Gastroesophageal sphincter (tissue), 4 donors: ENCODE results near the gene WDR49. TPM values are rescaled to one million over a fixed set of nuclear protein-coding genes. Genes with fewer than 3 reads are reported as not detected.

Source experiments
- ATAC-seq: fragments of 150-250 bp; one replicate; pipeline ENCODE4 v1.9.1; 2016; ENCODE audit warnings: mild to moderate bottlenecking, moderate library complexity
- H3K27ac ChIP-seq, 4 donors: fragments of 200-600 bp; sonication (generic) in 3 of 4; 1 replicate in 3 of 4; 2 replicates in 1 of 4; pipeline ENCODE4 v1.5.1; 2016 to 2019
- H3K27me3 ChIP-seq: fragments of 200-600 bp; sonication (generic); one replicate; pipeline ENCODE4 v1.5.1; 2019
- H3K36me3 ChIP-seq, 2 donors: fragments of 200-600 bp; sonication (generic); one replicate each; pipeline ENCODE4 v1.5.1; 2019; ENCODE audit warnings: control low read depth in 1 of 2
- H3K4me1 ChIP-seq, 3 donors: fragments of 200-600 bp; sonication (generic); 1 replicate in 2 of 3; 2 replicates in 1 of 3; pipeline ENCODE4 v1.5.1; 2016 to 2019; ENCODE audit warnings: control low read depth in 2 of 3
- H3K4me3 ChIP-seq, 2 donors: fragments of 200-600 bp; sonication (generic); one replicate each; pipeline ENCODE4 v1.5.1; 2019; ENCODE audit warnings: mild to moderate bottlenecking in 1 of 2, moderate library complexity in 1 of 2
- H3K9me3 ChIP-seq, 3 donors: fragments of 200-600 bp; sonication (generic); one replicate each; pipeline ENCODE4 v1.5.1; 2017 to 2019; ENCODE audit warnings: control low read depth in 2 of 3
- EP300 ChIP-seq: sonication (generic); formaldehyde crosslinking; IDR thresholded peaks from one replicate; pipeline ENCODE4 v1.6.1; 2017; ENCODE audit warnings: antibody characterized with exemption, mild to moderate bottlenecking
- POLR2A ChIP-seq, 2 donors: fragments of 450-650 bp; IDR thresholded peaks; one replicate each; pipeline ENCODE4 v1.6.1; 2017; ENCODE audit warnings: antibody characterized with exemption in 2 of 2, mild to moderate bottlenecking in 2 of 2, moderate library complexity in 1 of 2
- POLR2AphosphoS5 ChIP-seq: sonication (generic); formaldehyde crosslinking; IDR thresholded peaks from one replicate; pipeline ENCODE4 v1.6.1; 2017; ENCODE audit warnings: antibody characterized with exemption
- WGBS, 2 donors: methylation state at CpG; one replicate each; pipeline ENCODE4 v1.1.5; 2018; ENCODE audit warnings: low coverage in 1 of 2; 5-methylcytosine and 5-hydroxymethylcytosine counted together
- total RNA-seq, 4 donors: library from RNA; depleted of rRNA; stranded (reverse); fragments of >200 nt; gene quantifications; one replicate each; pipeline ENCODE4 v1.1.0, GENCODE V29; 2016
- TF ChIP-seq, protein P1 (sequence below), 4 experiments: fragments of 200-600 bp in 2 of 4; fragments of 450-650 bp in 2 of 4; sonication (generic) in 1 of 4; IDR thresholded peaks; one replicate each; pipeline ENCODE4 v1.5.1; 2017 to 2019; ENCODE audit warnings: antibody characterized with exemption in 4 of 4, mild to moderate bottlenecking in 2 of 4, moderate library complexity in 2 of 4

The WDR49 gene
- total RNA-seq, 4 donors from 2014 or later = 1.6 to 8.7 (median 4.9) TPM

DNA sequence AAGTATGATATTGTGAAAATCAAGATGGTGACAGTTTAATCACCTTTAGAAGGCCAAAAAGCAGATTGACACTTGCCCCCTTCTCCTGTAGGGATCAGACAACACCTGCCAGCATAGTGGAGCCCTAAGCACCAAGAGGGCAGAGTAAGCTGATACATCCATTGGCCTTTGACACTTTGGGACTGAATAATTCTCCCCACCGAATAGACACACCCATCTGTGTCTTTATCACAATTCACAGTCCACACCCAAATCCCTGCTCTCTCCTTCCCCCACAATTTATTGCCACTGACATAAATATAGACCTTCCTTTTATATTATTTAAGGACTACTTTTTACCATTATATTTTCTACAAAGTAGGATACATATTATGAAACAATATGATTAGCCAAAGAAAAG, 3.1 kb upstream of the WDR49 start:
- WGBS, 2 donors = 67 to 78% methylated on average over 1 of the region's 1 CpG
- no peaks in the 10 kb centered on the region for H3K36me3 ChIP-seq
- H3K4me1 ChIP-seq = peaks cover 0 to 3% (median 0%) of the 10 kb centered on the region in 3 donors
- H3K27me3 ChIP-seq = no peaks in the 10 kb centered on the region
- TF ChIP-seq POLR2AphosphoS5 = no peak
- H3K9me3 ChIP-seq = no peaks in the 10 kb centered on the region
- H3K27ac ChIP-seq = no peak overlapping the region
- H3K4me3 ChIP-seq = no peak overlapping the region
- ATAC-seq = no peak

DNA sequence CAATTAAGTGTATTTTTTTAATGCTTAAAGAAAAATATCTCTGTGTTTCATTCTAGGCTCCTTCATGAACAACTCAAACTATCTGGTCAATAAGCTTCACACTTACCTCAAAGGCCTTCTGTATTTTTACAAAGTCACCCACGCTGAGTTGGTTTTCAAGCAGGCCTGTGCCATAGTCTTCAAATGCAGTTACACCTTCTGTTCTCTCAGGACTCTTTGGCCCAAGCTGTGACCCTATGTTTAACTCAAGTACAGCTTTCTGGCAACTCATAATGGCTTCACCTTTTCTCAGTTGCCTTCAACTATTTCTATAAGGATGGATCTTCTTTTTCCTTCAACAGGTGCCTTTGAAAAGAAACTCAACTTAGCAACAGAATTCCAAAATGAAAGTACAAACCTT, 587 bp downstream of the WDR49 start:
- Histone ChIP-seq H3K9me3 (no peaks in the 10 kb centered on the region), H3K4me3 (peak overlapping the region in 1 of 2 donors; percentile 4), H3K27ac (peak overlapping the region; percentile 23 to 59 (median 33)), H3K4me1 (peaks cover 0 to 3% (median 0%) of the 10 kb centered on the region in 3 donors), H3K27me3 (no peaks in the 10 kb centered on the region), H3K36me3 (no peaks in the 10 kb centered on the region)
- ATAC-seq = no peak
- WGBS, 2 donors = 69 to 71% methylated on average over 1 of the region's 1 CpG
- TF ChIP-seq EP300 (no peak), POLR2AphosphoS5 (no peak), POLR2A (IDR thresholded peaks at IDR 0.05) (no peak)
- TF ChIP-seq, protein P1, sequence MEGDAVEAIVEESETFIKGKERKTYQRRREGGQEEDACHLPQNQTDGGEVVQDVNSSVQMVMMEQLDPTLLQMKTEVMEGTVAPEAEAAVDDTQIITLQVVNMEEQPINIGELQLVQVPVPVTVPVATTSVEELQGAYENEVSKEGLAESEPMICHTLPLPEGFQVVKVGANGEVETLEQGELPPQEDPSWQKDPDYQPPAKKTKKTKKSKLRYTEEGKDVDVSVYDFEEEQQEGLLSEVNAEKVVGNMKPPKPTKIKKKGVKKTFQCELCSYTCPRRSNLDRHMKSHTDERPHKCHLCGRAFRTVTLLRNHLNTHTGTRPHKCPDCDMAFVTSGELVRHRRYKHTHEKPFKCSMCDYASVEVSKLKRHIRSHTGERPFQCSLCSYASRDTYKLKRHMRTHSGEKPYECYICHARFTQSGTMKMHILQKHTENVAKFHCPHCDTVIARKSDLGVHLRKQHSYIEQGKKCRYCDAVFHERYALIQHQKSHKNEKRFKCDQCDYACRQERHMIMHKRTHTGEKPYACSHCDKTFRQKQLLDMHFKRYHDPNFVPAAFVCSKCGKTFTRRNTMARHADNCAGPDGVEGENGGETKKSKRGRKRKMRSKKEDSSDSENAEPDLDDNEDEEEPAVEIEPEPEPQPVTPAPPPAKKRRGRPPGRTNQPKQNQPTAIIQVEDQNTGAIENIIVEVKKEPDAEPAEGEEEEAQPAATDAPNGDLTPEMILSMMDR (IDR thresholded peaks at IDR 0.05) = no peak

DNA sequence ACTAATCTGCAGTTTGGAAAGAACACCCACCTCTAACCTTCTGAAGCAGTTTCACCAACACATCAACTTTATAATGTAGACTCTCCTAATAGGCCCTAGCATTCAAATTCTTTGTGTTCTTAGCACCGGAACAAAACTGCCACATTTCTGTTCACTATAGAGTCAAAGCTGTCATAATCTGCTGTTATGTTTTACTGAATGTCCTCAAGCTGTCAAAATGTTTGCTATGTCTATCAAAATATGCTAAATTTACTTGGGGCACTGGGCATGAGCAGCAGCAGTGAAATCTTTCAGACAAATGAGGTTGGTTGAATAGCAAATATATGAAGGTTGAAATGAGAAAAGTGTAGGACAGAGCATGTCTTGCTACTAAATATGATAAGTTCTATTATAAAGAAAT, 1.9 kb downstream of the WDR49 start:
- Histone ChIP-seq H3K4me1 (peaks cover 0 to 3% (median 0%) of the 10 kb centered on the region in 3 donors), H3K4me3 (no peak overlapping the region)
- 92% methylated on average over 1 of the region's 1 CpG for WGBS, 2 donors

DNA sequence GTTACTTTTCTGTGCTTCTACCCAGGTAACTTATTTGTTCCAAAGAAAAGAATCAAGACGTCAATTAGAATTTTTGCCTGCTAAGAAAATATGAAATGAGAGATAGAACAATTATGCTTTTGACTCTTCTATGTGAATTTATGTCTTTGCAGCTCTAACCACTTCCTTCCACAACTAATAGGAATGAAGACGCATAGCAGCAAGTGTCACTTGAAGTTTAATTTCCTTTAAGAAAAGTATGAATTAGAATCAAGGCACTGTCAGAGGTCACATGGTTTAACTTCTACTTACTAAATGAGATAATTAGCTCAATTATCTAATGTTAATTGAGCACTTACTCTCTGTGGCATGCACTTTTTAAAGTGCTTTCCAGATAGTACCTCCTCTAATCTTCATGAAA, 3.3 kb downstream of the WDR49 start:
- no peaks in the 10 kb centered on the region for H3K27me3 ChIP-seq
- ATAC-seq = no peak
- no peaks in the 10 kb centered on the region for H3K9me3 ChIP-seq
- H3K36me3 ChIP-seq = no peaks in the 10 kb centered on the region
- TF ChIP-seq POLR2A (IDR thresholded peaks at IDR 0.05) (no peak), EP300 (no peak), POLR2AphosphoS5 (no peak)
- TF ChIP-seq, protein P1 (IDR thresholded peaks at IDR 0.05) = no peak
- H3K27ac ChIP-seq = no peak overlapping the region
- 75 to 76% methylated on average over 2 of the region's 2 CpGs for WGBS, 2 donors
- H3K4me3 ChIP-seq = no peak overlapping the region
- peaks cover 0 to 3% (median 0%) of the 10 kb centered on the region in 3 donors for H3K4me1 ChIP-seq

More for the DNA sequence above, 1.9 kb downstream of the WDR49 start:
- TF ChIP-seq, protein P1 (IDR thresholded peaks at IDR 0.05) = no peak
- TF ChIP-seq POLR2AphosphoS5 = no peak
- TF ChIP-seq POLR2A (IDR thresholded peaks at IDR 0.05) = no peak
- TF ChIP-seq EP300 = no peak
- no peak for ATAC-seq
- Histone ChIP-seq H3K27ac (no peak overlapping the region), H3K36me3 (no peaks in the 10 kb centered on the region), H3K9me3 (no peaks in the 10 kb centered on the region), H3K27me3 (no peaks in the 10 kb centered on the region)

DNA sequence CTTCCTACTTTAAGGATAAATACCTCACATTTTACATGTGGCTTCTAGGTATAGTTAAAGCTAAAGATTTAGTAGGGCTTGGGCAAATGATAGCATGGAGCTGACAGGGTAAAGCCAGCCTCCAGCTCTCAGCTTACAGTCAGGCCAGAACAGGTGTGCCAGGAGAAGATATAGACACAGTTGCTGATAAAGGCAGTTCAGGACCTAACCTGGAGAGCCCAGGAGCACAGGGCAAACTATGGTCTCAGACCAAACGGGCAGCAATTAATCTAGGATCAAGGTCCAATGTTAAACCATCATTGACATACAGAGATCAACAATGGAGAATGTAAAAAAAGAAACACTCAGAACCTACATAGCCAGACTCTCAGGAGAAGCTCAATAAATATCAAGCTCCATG, 4.0 kb downstream of the WDR49 start:
- Histone ChIP-seq H3K4me1 (peaks cover 0 to 3% (median 0%) of the 10 kb centered on the region in 3 donors), H3K36me3 (no peaks in the 10 kb centered on the region), H3K27ac (no peak overlapping the region), H3K9me3 (peaks cover 0 to 3% (median 0%) of the 10 kb centered on the region in 3 donors), H3K4me3 (no peak overlapping the region), H3K27me3 (no peaks in the 10 kb centered on the region)
- TF ChIP-seq POLR2AphosphoS5 = no peak
- TF ChIP-seq EP300 = no peak
- TF ChIP-seq, protein P1 (IDR thresholded peaks at IDR 0.05) = no peak
- TF ChIP-seq POLR2A (IDR thresholded peaks at IDR 0.05) = no peak
- no peak for ATAC-seq
- WGBS, 2 donors = 69 to 73% methylated on average over 1 of the region's 1 CpG
